Mammary epithelial cell (primary cell): Measurements from ENCODE around the gene SHQ1.

Experiments
- CTCF ChIP-seq, 2 donors: IDR thresholded peaks in 1 of 2; conservative IDR thresholded peaks in 1 of 2; 2 replicates each; pipeline ENCODE4 v1.5.1; 2011 to 2012; ENCODE audit warnings: inconsistent platforms in 2 of 2, low read length in 2 of 2, mild to moderate bottlenecking in 2 of 2, control low read depth in 1 of 2, low read depth in 1 of 2; ENCODE audit not compliant: insufficient read depth in 1 of 2; ENCODE audit errors: extremely low read depth in 1 of 2
- EZH2 ChIP-seq: IDR thresholded peaks from 2 replicates; pipeline ENCODE4 v1.6.1; 2012; ENCODE audit warnings: low read length, inconsistent platforms, borderline replicate concordance

- TF ChIP-seq CTCF (conservative IDR thresholded peaks at IDR 0.05 in 1 of 2, IDR thresholded peaks at IDR 0.05 in 1 of 2; ENCODE audit: extremely low read depth in 1 of 2, insufficient read depth in 1 of 2, low read depth in 1 of 2, low read length in 2 of 2): no peak
- TF ChIP-seq EZH2: no peak
Measured at GRCh38 chr3:72791161-72791560, 57.1 kb downstream of the SHQ1 start.
